OCI-LY1 (cell line): ENCODE results near the gene PSME3.

ENCODE experiments used
- H2AFZ ChIP-seq: fragments of 200-600 bp; sonication (generic), shearing (Covaris generic); 2 replicates; pipeline ENCODE4 v1.6.0; 2014; ENCODE audit warnings: antibody characterized with exemption, mild to moderate bottlenecking, low read length
- H3F3A ChIP-seq: fragments of 200-600 bp; sonication (generic), shearing (Covaris generic); 2 replicates; pipeline ENCODE4 v1.6.0; 2014; ENCODE audit warnings: mild to moderate bottlenecking, antibody characterized with exemption, low read length, moderate library complexity; ENCODE audit not compliant: insufficient read depth
- H3K27ac ChIP-seq: fragments of 200-600 bp; sonication (generic); 2 replicates; pipeline ENCODE4 v1.5.1; 2014; ENCODE audit warnings: low read length, mixed run types, mild to moderate bottlenecking, low read depth; ENCODE audit not compliant: poor library complexity, severe bottlenecking
- H3K27me3 ChIP-seq: fragments of 200-600 bp; sonication (generic); 2 replicates; pipeline ENCODE4 v1.6.0; 2014; ENCODE audit warnings: antibody characterized with exemption, mild to moderate bottlenecking, low read length, moderate library complexity; ENCODE audit not compliant: insufficient read depth
- H3K36me3 ChIP-seq: fragments of 200-600 bp; sonication (generic); 2 replicates; pipeline ENCODE4 v1.6.1; 2014; ENCODE audit warnings: mild to moderate bottlenecking, antibody characterized with exemption, low read length, moderate library complexity, mixed read lengths; ENCODE audit not compliant: insufficient read depth
- H3K4me1 ChIP-seq: fragments of 200-600 bp; sonication (generic); 2 replicates; pipeline ENCODE4 v1.5.1; 2014; ENCODE audit warnings: mild to moderate bottlenecking, low read length, moderate library complexity; ENCODE audit not compliant: insufficient read depth, severe bottlenecking
- H3K4me2 ChIP-seq: fragments of 200-600 bp; sonication (generic), shearing (Covaris generic); 2 replicates; pipeline ENCODE4 v1.6.1; 2014; ENCODE audit warnings: low read length
- H3K4me3 ChIP-seq: fragments of 200-600 bp; sonication (generic); 2 replicates; pipeline ENCODE4 v1.5.1; 2014; ENCODE audit warnings: low read length, low read depth, mild to moderate bottlenecking, mixed read lengths; ENCODE audit not compliant: poor library complexity, severe bottlenecking
- H3K79me2 ChIP-seq: fragments of 200-600 bp; shearing (Covaris generic); 2 replicates; pipeline ENCODE4 v1.6.1; 2016; ENCODE audit warnings: mixed run types, low read length, mixed read lengths; ENCODE audit not compliant: insufficient read depth
- H3K9ac ChIP-seq: fragments of 200-600 bp; sonication (generic), shearing (Covaris generic); 2 replicates; pipeline ENCODE4 v1.6.1; 2014; ENCODE audit warnings: mild to moderate bottlenecking, low read length, mixed read lengths
- H3K9me2 ChIP-seq: fragments of 200-600 bp; sonication (generic), shearing (Covaris generic); 2 replicates; pipeline ENCODE4 v1.6.1; 2014; ENCODE audit warnings: low read depth, mild to moderate bottlenecking, low read length, mixed read lengths
- H3K9me3 ChIP-seq: fragments of 200-600 bp; shearing (Covaris generic); 2 replicates; pipeline ENCODE4 v1.6.1; 2014; ENCODE audit warnings: low read length, mixed read lengths
- H4K20me1 ChIP-seq: fragments of 200-600 bp; sonication (generic), shearing (Covaris generic); 2 replicates; pipeline ENCODE4 v1.6.0; 2016; ENCODE audit warnings: mild to moderate bottlenecking, low read length; ENCODE audit not compliant: insufficient read depth
- CTCF ChIP-seq: fragments of 200-600 bp; sonication (generic), shearing (Covaris generic); IDR thresholded peaks from 2 replicates; pipeline ENCODE4 v1.5.1; 2017; ENCODE audit warnings: mild to moderate bottlenecking, antibody characterized with exemption, low read length, moderate library complexity, mixed read lengths
- EZH2 ChIP-seq: fragments of 200-600 bp; sonication (generic), shearing (Covaris generic); IDR thresholded peaks from 2 replicates; pipeline ENCODE4 v1.8.0; 2017; ENCODE audit warnings: borderline replicate concordance, mixed run types, mild to moderate bottlenecking, antibody characterized with exemption, low read length, moderate library complexity, mixed read lengths

The PSME3 gene

GRCh38 chr17:42832934-42833766 is at the start of gene PSME3:
PSME3 (plus strand) TSS chr17:42833397; CDS start chr17:42833632, 235 bp downstream.
- Histone ChIP-seq H3K4me3 (peak within 1 kb of the TSS; percentile 87), H2AFZ (no peak within 1 kb of the TSS), H3K9me2 (no peaks in the 10 kb centered on the region), H3K27me3 (no peaks in the 10 kb centered on the region), H3K79me2 (peaks cover 18% of the 10 kb centered on the region), H4K20me1 (no peaks in the 10 kb centered on the region), H3K4me1 (peaks cover 21% of the 10 kb centered on the region), H3F3A (no peaks in the 10 kb centered on the region), H3K36me3 (peaks cover 37% of the 10 kb centered on the region), H3K27ac (peak within 1 kb of the TSS; percentile 47), H3K9me3 (no peaks in the 10 kb centered on the region), H3K4me2 (peak within 1 kb of the TSS; percentile 93), H3K9ac (peak within 1 kb of the TSS; percentile 95)
- TF ChIP-seq EZH2: no peak
- no peak for TF ChIP-seq CTCF

GRCh38 chr17:42783791-42784138 is 49.4 kb upstream of the PSME3 start:
- Histone ChIP-seq H3K9me3 (no peaks in the 10 kb centered on the region), H3K27ac (no peak overlapping the region), H3K4me3 (no peak overlapping the region), H3F3A (no peaks in the 10 kb centered on the region), H2AFZ (no peak overlapping the region), H3K9ac (no peak overlapping the region), H3K9me2 (no peaks in the 10 kb centered on the region), H4K20me1 (no peaks in the 10 kb centered on the region), H3K27me3 (no peaks in the 10 kb centered on the region; the same call in 1 of the 2 replicates), H3K36me3 (peaks cover 11% of the 10 kb centered on the region), H3K4me1 (no peaks in the 10 kb centered on the region), H3K4me2 (no peak overlapping the region), H3K79me2 (no peaks in the 10 kb centered on the region)
- TF ChIP-seq EZH2: no peak
- TF ChIP-seq CTCF: no peak

GRCh38 chr17:42784409-42784808 is 48.8 kb upstream of the PSME3 start:
- H4K20me1 ChIP-seq: no peaks in the 10 kb centered on the region
- H3K4me1 ChIP-seq: no peaks in the 10 kb centered on the region
- H3K27me3 ChIP-seq: no peaks in the 10 kb centered on the region; the same call in 1 of the 2 replicates

More at GRCh38 chr17:42784409-42784808, 48.8 kb upstream of the PSME3 start:
- TF ChIP-seq CTCF (no peak), EZH2 (no peak)
- H2AFZ ChIP-seq: no peak overlapping the region
- no peak overlapping the region for H3K27ac ChIP-seq
- no peak overlapping the region for H3K4me3 ChIP-seq
- H3K36me3 ChIP-seq: peaks cover 5% of the 10 kb centered on the region
- H3F3A ChIP-seq: no peaks in the 10 kb centered on the region
- H3K4me2 ChIP-seq: no peak overlapping the region
- no peaks in the 10 kb centered on the region for H3K9me3 ChIP-seq
- no peak overlapping the region for H3K9ac ChIP-seq
- no peaks in the 10 kb centered on the region for H3K79me2 ChIP-seq
- no peaks in the 10 kb centered on the region for H3K9me2 ChIP-seq
